Neural cell (in vitro differentiated cells): ENCODE results near the gene RAB33B.

Experiments
- EP300 ChIP-seq: fragments of 450-650 bp; conservative IDR thresholded peaks from 2 replicates; pipeline ENCODE4 v1.6.1; 2014; ENCODE audit warnings: antibody characterized with exemption, mild to moderate bottlenecking, moderate library complexity; ENCODE audit not compliant: poor library complexity, severe bottlenecking
- EZH2 ChIP-seq: fragments of 200-600, 300-800 bp; shearing (Covaris generic), sonication (generic); IDR thresholded peaks from 2 replicates; pipeline ENCODE4 v1.6.1; 2014; ENCODE audit warnings: antibody characterized with exemption, low read length, borderline replicate concordance, mild to moderate bottlenecking; ENCODE audit not compliant: insufficient read depth, poor library complexity, severe bottlenecking
- POLR2AphosphoS5 ChIP-seq: IDR thresholded peaks from 2 replicates; pipeline ENCODE4 v1.6.1; 2012
- TAF1 ChIP-seq: IDR thresholded peaks from 2 replicates; pipeline ENCODE4 v1.6.1; 2012; ENCODE audit warnings: low read depth
- TF ChIP-seq, protein P1 (sequence below): fragments of 450-650 bp; IDR thresholded peaks from 2 replicates; pipeline ENCODE4 v1.5.1; 2014; ENCODE audit warnings: antibody characterized with exemption, mild to moderate bottlenecking, moderate library complexity; ENCODE audit not compliant: poor library complexity, severe bottlenecking

DNA sequence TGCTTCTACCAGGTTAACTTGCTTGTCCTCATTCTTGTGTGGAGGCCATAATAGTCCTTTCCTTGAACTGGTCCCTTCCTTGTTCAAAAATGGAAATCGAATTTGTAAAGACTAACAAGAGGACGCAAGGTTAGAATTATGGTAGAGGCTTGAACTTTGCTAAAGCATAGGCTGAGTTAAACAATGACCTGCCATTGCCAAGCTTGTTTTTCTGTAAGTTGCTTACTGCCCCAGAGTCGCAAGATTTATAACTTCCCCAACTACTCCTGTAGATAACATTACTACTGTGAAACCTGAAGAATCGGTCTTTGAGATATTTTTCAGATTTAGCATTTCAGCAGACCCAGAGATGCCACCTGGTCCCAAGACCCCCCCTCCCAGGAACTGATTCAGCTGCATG, 45.3 kb downstream of the RAB33B start:
- TF ChIP-seq POLR2AphosphoS5 (no peak), EP300 (no peak), EZH2 (no peak), TAF1 (no peak)
- TF ChIP-seq, protein P1, sequence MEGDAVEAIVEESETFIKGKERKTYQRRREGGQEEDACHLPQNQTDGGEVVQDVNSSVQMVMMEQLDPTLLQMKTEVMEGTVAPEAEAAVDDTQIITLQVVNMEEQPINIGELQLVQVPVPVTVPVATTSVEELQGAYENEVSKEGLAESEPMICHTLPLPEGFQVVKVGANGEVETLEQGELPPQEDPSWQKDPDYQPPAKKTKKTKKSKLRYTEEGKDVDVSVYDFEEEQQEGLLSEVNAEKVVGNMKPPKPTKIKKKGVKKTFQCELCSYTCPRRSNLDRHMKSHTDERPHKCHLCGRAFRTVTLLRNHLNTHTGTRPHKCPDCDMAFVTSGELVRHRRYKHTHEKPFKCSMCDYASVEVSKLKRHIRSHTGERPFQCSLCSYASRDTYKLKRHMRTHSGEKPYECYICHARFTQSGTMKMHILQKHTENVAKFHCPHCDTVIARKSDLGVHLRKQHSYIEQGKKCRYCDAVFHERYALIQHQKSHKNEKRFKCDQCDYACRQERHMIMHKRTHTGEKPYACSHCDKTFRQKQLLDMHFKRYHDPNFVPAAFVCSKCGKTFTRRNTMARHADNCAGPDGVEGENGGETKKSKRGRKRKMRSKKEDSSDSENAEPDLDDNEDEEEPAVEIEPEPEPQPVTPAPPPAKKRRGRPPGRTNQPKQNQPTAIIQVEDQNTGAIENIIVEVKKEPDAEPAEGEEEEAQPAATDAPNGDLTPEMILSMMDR = no peak
